HG02970 (cell line): ENCODE measurements around the gene AUTS2.

Source experiments
- ATAC-seq: cut with Tn5 transposase; IDR thresholded peaks from one replicate; pipeline ENCODE4 v1.9.1; 2021; ENCODE audit warnings: mild to moderate bottlenecking, moderate library complexity, moderate number of reproducible peaks; ENCODE audit not compliant: unreplicated experiment, low FRiP score

Gene AUTS2

GRCh38 chr7:70777251-70777650, 1179.0 kb downstream of the AUTS2 start:
- no peak for ATAC-seq

GRCh38 chr7:70778585-70778984, 1180.3 kb downstream of the AUTS2 start:
- no peak for ATAC-seq

- no peak for ATAC-seq
These were observed 1181.0 kb downstream of the AUTS2 start for GRCh38 chr7:70779321-70779720.

GRCh38 chr7:70781922-70782311, 1183.6 kb downstream of the AUTS2 start:
- ATAC-seq = no peak

- ATAC-seq = no peak
These were observed 1184.5 kb downstream of the AUTS2 start for GRCh38 chr7:70782796-70783195.

- no peak for ATAC-seq
These were observed 1187.2 kb downstream of the AUTS2 start for GRCh38 chr7:70785427-70785826.

- ATAC-seq = no peak
These were observed 1187.8 kb downstream of the AUTS2 start for GRCh38 chr7:70786076-70786475.

GRCh38 chr7:70787286-70787685, 1189.0 kb downstream of the AUTS2 start:
- no peak for ATAC-seq

GRCh38 chr7:70787771-70788170, 1189.5 kb downstream of the AUTS2 start:
- ATAC-seq = no peak

GRCh38 chr7:70788276-70788675, 1190.0 kb downstream of the AUTS2 start:
- no peak for ATAC-seq

- no peak for ATAC-seq
These were observed 1191.4 kb downstream of the AUTS2 start for GRCh38 chr7:70789481-70790214.

- no peak for ATAC-seq
These were observed 1192.2 kb downstream of the AUTS2 start for GRCh38 chr7:70790215-70791073.

GRCh38 chr7:70791341-70791740, 1193.1 kb downstream of the AUTS2 start:
- no peak for ATAC-seq

- no peak for ATAC-seq
These were observed 1194.8 kb downstream of the AUTS2 start for GRCh38 chr7:70793060-70793459.

- no peak for ATAC-seq
These were observed 1195.5 kb downstream of the AUTS2 start for GRCh38 chr7:70793821-70794220.

- ATAC-seq = no peak
These were observed 1196.7 kb downstream of the AUTS2 start for GRCh38 chr7:70794962-70795361.

GRCh38 chr7:70795948-70796347, 1197.7 kb downstream of the AUTS2 start:
- ATAC-seq = no peak

GRCh38 chr7:70797109-70797514, 1198.8 kb downstream of the AUTS2 start:
- ATAC-seq = no peak

GRCh38 chr7:70799841-70800405, 1201.6 kb downstream of the AUTS2 start:
- ATAC-seq = no peak

GRCh38 chr7:70805360-70805759, 1207.1 kb downstream of the AUTS2 start:
- no peak for ATAC-seq

GRCh38 chr7:70807650-70808049, 1209.4 kb downstream of the AUTS2 start:
- no peak for ATAC-seq
